HG03558 (cell line): ENCODE data around the gene TPT1.
"Not testable (repeated sequence)": the region's sequence is repeated elsewhere in the genome, so short reads cannot be mapped to it uniquely, and the experiment has no call there.

ENCODE experiments used
- ATAC-seq: cut with Tn5 transposase; IDR thresholded peaks from one replicate; pipeline ENCODE4 v1.9.1; 2021; ENCODE audit warnings: moderate number of reproducible peaks; ENCODE audit not compliant: unreplicated experiment; ENCODE audit errors: extremely low read depth

The TPT1 gene

GRCh38 chr13:45368571-45368970 lies 27.6 kb upstream of the TPT1 start:
- ATAC-seq = no peak

GRCh38 chr13:45368005-45368404 lies 27.0 kb upstream of the TPT1 start:
- no peak for ATAC-seq

- peak; percentile 89 for ATAC-seq
Measured at GRCh38 chr13:45367358-45367757, 26.4 kb upstream of the TPT1 start.

GRCh38 chr13:45365558-45365885 lies 24.5 kb upstream of the TPT1 start:
- no peak for ATAC-seq

DNA sequence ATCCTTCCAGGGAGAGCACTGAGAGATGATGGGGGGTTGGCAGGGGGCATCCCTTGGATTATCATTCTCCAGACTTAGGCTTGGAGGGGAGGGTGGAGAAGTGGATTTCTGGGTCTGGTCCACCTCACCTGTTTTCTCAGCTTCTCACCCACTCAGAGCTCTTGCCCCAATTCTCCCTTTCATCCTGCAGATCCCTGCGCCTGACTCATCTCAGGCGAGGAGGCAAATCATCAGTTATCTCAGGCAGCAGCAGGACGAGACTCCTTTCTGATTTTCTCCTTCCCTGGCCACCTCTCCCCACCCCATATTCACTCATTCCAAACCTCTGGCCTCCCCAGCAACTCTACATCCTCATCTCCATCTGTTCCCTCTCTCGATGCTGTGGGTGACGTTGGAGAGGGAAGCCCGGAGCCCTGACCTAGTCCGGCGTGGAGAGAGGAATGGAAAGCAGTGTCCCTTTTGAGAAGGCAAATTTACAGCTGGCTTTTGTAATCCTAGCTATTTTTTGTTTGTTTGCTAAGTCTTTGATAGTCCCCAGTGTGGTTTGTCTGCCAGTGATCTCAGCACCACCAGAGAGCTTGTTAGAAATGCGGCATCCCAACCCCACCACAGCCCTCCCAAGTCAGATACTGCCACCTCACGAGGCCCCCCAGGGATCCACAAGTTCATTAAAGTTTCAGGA lies 24.0 kb upstream of the TPT1 start:
- no peak for ATAC-seq

- ATAC-seq = no peak
Measured at GRCh38 chr13:45362939-45363338, 22.0 kb upstream of the TPT1 start.

DNA sequence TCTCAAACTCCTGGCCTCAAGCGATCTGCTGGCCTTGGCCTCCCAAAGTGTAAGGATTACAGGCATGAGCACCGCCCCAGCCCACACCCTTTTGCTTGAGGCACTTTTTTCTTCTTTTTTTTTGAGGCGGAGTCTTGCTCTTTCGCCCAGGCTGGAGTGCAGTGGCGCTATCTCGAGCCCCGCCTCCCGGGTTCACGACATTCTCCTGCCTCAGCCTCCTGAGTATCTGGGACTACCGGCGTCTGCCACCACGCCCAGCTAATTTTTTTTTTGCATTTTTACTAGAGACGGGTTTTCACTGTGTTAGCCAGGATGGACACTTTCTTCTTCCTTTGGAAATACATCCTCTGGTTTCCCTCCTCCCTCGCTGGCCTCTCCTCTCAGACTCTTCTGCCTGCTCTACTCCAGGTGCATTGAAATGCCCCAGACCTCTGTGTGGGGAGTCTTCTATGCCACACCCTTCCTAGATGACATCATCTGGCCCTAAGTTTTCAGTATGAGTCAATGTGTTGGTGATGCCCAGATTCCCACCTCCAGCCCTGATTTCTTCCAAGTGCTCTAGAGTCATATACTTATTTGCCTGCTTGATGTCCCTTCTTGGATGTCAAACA lies 20.7 kb upstream of the TPT1 start:
- no peak for ATAC-seq

DNA sequence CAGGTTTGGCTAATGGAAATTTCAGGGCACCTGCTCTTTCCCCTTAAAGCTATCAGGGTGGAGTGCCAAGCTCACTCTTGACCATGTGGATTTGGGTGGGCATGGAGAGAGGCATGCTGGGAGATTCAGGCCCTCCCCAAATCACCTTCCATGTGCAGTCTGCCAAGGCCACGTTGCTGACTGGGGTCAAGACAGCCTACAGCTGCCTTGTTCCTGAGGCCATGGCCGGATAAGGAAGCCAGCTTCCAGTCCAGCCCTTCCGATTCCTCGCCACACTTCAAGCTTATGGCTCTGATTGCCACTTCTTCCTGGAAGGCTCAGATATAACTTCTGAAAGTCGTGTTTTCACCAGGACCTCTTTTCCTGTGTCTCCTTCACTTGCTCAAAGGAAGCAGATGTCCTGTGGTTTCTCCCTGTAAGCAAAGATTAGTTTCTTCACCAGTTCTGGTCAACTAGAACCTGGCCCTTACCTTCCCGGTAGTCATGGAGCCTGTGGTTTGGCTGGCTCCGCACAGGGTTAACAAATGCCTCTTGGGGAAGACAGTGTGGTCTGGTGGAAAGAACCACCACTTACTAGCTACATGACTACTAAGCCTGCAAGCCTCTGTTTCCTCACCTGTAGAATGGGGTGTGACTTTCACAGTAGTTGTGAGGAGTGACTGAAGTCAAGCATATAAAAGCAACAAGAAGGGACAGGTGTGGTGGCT lies 16.1 kb upstream of the TPT1 start:
- no peak for ATAC-seq

DNA sequence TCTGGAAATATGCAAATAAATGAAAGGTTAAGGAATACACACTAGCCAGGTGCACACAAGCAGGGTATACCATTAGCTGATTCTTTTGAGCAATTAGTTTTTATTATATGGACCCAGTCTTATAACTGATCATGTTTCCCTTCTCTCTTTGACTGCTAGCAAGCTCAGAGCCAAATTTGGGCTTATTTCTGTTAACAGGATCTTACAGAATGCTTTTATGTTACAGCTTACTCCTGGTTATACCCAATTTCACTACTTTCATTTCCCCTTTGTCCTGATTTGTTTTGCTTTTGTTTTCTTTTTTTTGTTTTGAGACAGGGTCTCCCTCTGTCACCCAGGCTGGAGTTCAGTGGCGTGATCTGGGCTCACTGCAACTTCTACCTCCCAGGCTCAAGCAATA lies 12.9 kb upstream of the TPT1 start:
- ATAC-seq = no peak

DNA sequence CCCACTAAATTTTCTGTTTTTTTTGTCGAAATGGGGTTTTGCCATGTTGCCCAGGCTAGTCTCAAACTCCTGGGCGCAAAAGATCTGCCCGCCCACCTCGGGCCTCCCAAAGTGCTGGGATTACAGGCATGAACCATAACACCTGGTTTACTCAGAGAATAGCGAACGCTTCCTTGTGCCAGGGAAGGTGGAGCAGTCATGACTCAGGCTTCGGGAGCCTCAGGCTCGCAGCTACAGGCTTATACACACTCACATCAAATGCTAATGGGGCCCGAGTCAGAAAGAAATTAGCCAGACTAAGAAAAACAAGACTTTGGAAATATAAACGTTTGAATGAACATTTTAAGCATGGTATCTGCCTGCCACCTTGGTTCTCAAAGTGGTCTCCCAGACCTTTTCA lies 11.0 kb upstream of the TPT1 start:
- ATAC-seq = no peak

DNA sequence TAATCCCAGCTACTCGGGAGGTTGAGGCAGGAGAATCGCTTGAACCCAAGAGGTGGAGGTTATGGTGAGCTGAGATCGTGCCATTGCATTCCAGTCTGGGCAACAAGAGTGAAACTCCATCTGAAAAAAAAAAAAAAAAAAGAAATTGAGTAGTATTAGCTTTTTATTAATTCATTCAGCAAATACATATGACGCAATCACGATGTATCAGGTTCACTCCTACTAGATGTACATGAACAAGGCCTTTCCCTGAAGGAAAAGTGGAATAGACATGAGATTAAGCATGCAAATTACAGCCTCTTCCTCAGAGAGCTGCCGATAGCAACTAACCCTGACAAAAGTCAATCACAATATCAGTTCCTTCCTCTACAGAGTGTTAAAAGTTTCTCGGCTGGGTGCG lies 9.2 kb upstream of the TPT1 start:
- no peak for ATAC-seq

DNA sequence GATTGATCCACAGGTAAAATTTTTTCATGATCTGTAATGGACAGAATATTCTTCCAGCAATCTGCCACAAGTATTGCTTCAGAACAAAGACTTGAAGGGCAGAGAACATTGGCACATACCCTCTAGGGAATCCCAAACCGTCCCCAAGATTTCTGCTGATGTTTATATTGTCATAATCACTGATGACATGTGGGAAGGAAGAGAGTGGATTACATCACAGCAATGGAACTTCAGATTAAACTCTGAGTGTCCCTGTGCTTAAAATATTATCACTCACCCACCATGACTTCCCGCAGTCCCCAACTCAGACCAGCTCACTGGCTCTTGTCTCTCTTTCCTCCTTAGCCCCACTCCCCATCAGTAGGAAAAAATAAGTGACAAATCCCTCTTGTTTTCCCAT lies 8.5 kb upstream of the TPT1 start:
- ATAC-seq = no peak

GRCh38 chr13:45344064-45344463 lies 3.1 kb upstream of the TPT1 start:
- not testable (repeated sequence) for ATAC-seq

DNA sequence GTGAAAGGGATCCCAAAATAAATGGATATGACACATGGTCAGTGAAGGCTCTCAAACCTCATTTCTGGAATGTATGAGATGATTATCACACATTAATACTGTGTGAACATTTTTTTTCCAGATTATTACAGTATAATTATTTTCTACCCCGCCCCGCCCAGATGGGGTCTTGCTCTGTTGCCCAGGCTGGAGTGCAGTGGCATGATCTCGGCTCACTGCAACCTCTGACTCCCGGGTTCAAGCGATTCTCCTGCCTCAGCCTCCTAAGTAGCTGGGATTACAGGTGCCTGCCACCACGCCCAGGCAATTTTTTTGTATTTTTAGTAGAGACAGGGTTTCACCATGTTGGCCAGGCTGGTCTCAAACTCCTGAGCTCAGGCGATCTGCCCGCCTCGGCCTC lies 2.1 kb upstream of the TPT1 start:
- ATAC-seq = not testable (repeated sequence)

DNA sequence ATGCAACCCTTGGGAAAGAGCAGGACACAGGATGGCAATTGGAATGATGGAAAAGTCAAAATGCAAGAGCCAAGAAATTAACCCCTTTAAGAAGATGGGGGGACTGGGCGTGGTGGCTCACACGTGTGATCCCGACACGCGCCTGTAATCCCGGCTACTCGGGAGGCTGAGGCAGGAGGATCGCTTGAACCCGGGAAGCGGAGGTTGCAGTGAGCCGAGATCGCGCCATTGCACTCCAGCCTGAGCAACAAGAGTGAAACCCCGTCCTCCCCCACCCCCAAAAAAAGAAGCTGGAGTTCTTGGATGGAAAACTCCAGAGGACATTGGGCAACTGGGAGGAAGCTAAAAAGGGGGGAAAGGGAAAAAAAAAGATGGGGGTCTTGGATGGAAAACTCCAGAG lies 1.7 kb upstream of the TPT1 start:
- ATAC-seq = not testable (repeated sequence)

DNA sequence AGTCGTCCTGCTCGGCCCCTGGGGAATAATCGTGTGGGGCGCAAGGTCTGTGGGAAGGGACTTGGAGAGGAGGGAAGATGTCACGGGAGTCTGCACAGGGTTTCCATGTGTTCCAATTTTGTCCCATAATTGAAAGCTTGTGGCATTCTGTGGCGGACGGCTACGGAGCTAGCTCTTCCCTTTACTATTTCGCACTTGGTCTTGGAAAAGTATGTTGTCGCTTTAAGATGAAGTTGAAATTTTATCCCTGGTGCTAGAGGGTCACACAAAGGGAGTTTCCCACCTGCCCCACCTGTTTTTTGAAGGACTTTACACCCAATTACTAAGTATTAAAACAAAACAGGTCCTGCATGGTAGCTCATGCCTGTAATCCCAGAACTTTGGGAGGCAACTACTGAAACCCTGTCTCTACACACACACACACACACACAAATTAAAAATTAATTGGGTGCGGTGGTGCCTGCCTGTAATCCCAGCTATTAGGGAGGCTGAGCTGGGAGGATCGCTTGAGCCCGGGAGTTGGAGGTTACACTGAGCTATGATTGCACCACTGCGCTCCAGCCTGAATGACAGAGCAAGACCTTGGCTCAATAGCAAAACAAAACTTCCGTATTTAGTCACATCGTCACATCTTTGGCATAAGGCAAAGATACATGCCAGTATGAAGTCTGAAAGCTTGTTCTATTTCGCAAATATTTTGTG lies 967 bp upstream of the TPT1 start:
- ATAC-seq = no peak

DNA sequence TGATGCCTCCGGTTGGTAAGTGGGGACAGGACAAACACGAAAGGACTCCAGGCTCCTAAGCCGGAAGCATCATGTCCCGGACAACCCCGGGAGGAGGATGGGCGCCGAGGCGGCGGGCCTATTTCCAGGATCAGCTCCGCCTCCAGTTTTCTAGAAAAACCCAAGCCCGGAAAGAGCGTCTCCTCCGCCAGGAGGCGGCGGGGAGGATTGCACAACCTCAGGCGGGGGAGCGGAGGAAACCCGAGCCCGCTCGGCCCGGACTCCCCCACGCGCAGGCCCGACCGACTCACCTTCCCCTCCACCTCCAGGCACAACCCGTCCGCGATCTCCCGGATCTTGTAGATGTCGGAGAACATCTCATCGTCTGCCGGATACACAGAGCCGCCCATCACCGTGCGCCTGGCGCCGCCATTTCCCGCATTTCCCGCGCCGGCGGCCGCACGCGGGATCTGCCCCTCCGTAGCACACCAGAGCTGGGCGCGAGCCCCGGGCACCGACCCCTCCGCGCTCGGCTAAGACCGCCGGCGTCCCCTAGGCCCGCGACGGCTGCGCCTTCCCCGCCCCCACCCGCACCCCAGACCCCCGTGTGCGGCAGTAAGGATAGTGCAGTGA lies 455 bp downstream of the TPT1 start:
- peak; percentile 14 for ATAC-seq

- no peak for ATAC-seq
Measured at GRCh38 chr13:45339867-45340266, 1.1 kb downstream of the TPT1 start.

- ATAC-seq = no peak
Measured at GRCh38 chr13:45339399-45339798, 1.6 kb downstream of the TPT1 start.

GRCh38 chr13:45337803-45338202 lies 3.2 kb downstream of the TPT1 start:
- no peak for ATAC-seq

DNA sequence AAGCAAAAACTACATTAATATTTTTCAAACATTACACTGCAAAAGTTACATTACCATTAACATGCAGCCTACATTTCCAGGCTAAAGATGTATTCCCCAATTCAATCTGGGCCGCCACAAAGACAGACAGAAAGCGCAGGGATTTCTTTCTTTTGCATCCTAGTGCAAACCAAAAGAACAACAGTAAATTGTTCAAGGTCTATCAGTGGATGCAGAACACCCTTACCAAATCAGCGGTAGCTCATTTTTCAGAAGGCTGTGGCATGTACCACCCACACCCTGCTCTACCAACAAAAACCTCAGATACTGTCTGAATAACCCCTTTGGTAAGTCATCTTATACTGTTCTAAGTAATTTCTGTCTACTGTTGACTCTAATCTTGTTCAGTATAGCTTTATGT lies 3.6 kb downstream of the TPT1 start:
- ATAC-seq = no peak
